Astrocyte (in vitro differentiated cells and primary cell): ENCODE results near the gene TRPM3. TPM values are rescaled to one million over a fixed set of nuclear protein-coding genes. Genes with fewer than 3 reads are reported as not detected.
A peak's percentile ranks its signal among the peaks of the same experiment; 100 is the strongest.

Source experiments
- DNase-seq: peaks from one replicate; pipeline ENCODE4 v3.0.0-alpha.2; 2010; ENCODE audit warnings: low read depth
- FAIRE-seq: peaks from 2 replicates; lab custom pipeline; 2011; peaks lifted over from hg19 to GRCh38; lab: Jason Lieb, UNC
- H2AFZ ChIP-seq: 2 replicates; pipeline ENCODE4 v1.6.0; 2012; ENCODE audit warnings: low read depth, low read length, inconsistent platforms
- H3K27ac ChIP-seq: 2 replicates; pipeline ENCODE4 v1.5.1; 2011; ENCODE audit warnings: low read depth, low read length, inconsistent platforms
- H3K27me3 ChIP-seq: 2 replicates; pipeline ENCODE4 v1.6.0; 2011; ENCODE audit warnings: low read length, inconsistent platforms; ENCODE audit not compliant: insufficient read depth
- H3K36me3 ChIP-seq: 2 replicates; pipeline ENCODE4 v1.5.1; 2011; ENCODE audit warnings: low read length, inconsistent platforms; ENCODE audit not compliant: insufficient read depth
- H3K4me1 ChIP-seq: 2 replicates; pipeline ENCODE4 v1.5.1; 2011; ENCODE audit warnings: low read length, inconsistent platforms; ENCODE audit not compliant: insufficient read depth
- H3K4me2 ChIP-seq: 2 replicates; pipeline ENCODE4 v1.6.0; 2012; ENCODE audit warnings: low read length, inconsistent platforms
- H3K4me3 ChIP-seq: 2 replicates; pipeline ENCODE4 v1.5.1; 2011; ENCODE audit warnings: low read depth, mild to moderate bottlenecking, low read length, inconsistent platforms; ENCODE audit not compliant: insufficient read depth
- H3K79me2 ChIP-seq: 2 replicates; pipeline ENCODE4 v1.6.0; 2012; ENCODE audit warnings: mild to moderate bottlenecking, low read length, inconsistent platforms; ENCODE audit not compliant: insufficient read depth
- H3K9ac ChIP-seq: 2 replicates; pipeline ENCODE4 v1.6.0; 2012; ENCODE audit warnings: mild to moderate bottlenecking, low read length, inconsistent platforms
- H3K9me3 ChIP-seq: 2 replicates; pipeline ENCODE4 v1.5.1; 2012; ENCODE audit warnings: low read depth, mild to moderate bottlenecking, low read length, inconsistent platforms; ENCODE audit not compliant: insufficient read depth
- H4K20me1 ChIP-seq: 2 replicates; pipeline ENCODE4 v1.6.0; 2012; ENCODE audit warnings: low read length, inconsistent platforms; ENCODE audit not compliant: insufficient read depth
- H3K27ac Mint-ChIP-seq: one replicate; pipeline ENCODE4 v1.8.0; 2021; ENCODE audit warnings: mild to moderate bottlenecking, mixed read lengths; ENCODE audit not compliant: unreplicated experiment
- H3K27me3 Mint-ChIP-seq: one replicate; pipeline ENCODE4 v1.8.0; 2021; ENCODE audit warnings: low read depth, mixed read lengths; ENCODE audit not compliant: unreplicated experiment
- H3K36me3 Mint-ChIP-seq: one replicate; pipeline ENCODE4 v1.8.0; 2021; ENCODE audit warnings: low read depth, mixed read lengths; ENCODE audit not compliant: unreplicated experiment
- H3K4me1 Mint-ChIP-seq: one replicate; pipeline ENCODE4 v1.8.0; 2021; ENCODE audit warnings: low read depth, mixed read lengths; ENCODE audit not compliant: unreplicated experiment
- H3K4me3 Mint-ChIP-seq: one replicate; pipeline ENCODE4 v1.8.0; 2021; ENCODE audit warnings: mild to moderate bottlenecking, moderate library complexity, mixed read lengths; ENCODE audit not compliant: unreplicated experiment
- H3K9me3 Mint-ChIP-seq: one replicate; pipeline ENCODE4 v1.8.0; 2021; ENCODE audit warnings: mild to moderate bottlenecking, mixed read lengths; ENCODE audit not compliant: unreplicated experiment
- EZH2 ChIP-seq: IDR thresholded peaks from 2 replicates; pipeline ENCODE4 v1.6.1; 2012; ENCODE audit warnings: mild to moderate bottlenecking, low read length, inconsistent platforms; ENCODE audit not compliant: insufficient read depth
- total RNA-seq: library from RNA; stranded (reverse); gene quantifications from 2 replicates; pipeline ENCODE4 v1.2.1, GENCODE V29; 2021
- TF ChIP-seq, protein P1 (sequence below): IDR thresholded peaks from 2 replicates; pipeline ENCODE4 v1.5.1; 2011; ENCODE audit warnings: low read depth, mild to moderate bottlenecking, inconsistent platforms, low read length, moderate library complexity; ENCODE audit not compliant: insufficient read depth

TRPM3 gene
- total RNA-seq, 1 donor from 2014 or later, result 0.14 TPM

DNA sequence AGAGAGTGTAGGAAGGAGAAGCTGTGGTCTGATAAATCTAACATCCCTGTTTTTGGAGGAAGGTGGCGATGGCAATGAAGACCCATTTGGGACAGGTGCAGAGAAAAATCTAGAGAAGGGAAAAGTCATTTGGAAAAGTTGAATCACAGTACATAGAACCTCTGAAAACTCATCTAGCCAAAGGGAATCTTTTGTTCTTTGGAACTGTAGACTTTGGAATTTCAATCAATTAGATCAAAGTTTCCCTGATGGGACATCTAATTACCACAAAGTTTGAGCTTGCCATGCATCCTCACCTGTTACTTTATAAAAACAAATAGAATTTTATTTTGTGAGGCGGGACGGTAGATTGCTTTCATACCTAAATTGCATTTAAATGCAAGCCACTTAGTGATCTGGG is 294.9 kb downstream of the TRPM3 start:
- H3K27ac ChIP-seq, result no peak overlapping the region
- H3K36me3 Mint-ChIP-seq, result no peaks in the 10 kb centered on the region
- no peak overlapping the region for H3K9ac ChIP-seq
- H3K36me3 ChIP-seq, result no peaks in the 10 kb centered on the region
- FAIRE-seq (no peak), DNase-seq (no peak)
- no peaks in the 10 kb centered on the region for H3K27me3 ChIP-seq
- no peaks in the 10 kb centered on the region for H3K4me1 ChIP-seq
- H3K4me3 Mint-ChIP-seq, result no peak overlapping the region
- no peaks in the 10 kb centered on the region for H3K9me3 Mint-ChIP-seq
- H3K4me3 ChIP-seq, result no peak overlapping the region
- H4K20me1 ChIP-seq, result no peaks in the 10 kb centered on the region
- H3K9me3 ChIP-seq, result no peaks in the 10 kb centered on the region
- no peak overlapping the region for H3K4me2 ChIP-seq
- peaks cover 4% of the 10 kb centered on the region for H3K4me1 Mint-ChIP-seq
- H3K27me3 Mint-ChIP-seq, result no peaks in the 10 kb centered on the region
- no peak overlapping the region for H2AFZ ChIP-seq
- H3K27ac Mint-ChIP-seq, result no peak overlapping the region
- TF ChIP-seq EZH2, result no peak
- TF ChIP-seq, protein P1, sequence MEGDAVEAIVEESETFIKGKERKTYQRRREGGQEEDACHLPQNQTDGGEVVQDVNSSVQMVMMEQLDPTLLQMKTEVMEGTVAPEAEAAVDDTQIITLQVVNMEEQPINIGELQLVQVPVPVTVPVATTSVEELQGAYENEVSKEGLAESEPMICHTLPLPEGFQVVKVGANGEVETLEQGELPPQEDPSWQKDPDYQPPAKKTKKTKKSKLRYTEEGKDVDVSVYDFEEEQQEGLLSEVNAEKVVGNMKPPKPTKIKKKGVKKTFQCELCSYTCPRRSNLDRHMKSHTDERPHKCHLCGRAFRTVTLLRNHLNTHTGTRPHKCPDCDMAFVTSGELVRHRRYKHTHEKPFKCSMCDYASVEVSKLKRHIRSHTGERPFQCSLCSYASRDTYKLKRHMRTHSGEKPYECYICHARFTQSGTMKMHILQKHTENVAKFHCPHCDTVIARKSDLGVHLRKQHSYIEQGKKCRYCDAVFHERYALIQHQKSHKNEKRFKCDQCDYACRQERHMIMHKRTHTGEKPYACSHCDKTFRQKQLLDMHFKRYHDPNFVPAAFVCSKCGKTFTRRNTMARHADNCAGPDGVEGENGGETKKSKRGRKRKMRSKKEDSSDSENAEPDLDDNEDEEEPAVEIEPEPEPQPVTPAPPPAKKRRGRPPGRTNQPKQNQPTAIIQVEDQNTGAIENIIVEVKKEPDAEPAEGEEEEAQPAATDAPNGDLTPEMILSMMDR, result no peak
- no peaks in the 10 kb centered on the region for H3K79me2 ChIP-seq

DNA sequence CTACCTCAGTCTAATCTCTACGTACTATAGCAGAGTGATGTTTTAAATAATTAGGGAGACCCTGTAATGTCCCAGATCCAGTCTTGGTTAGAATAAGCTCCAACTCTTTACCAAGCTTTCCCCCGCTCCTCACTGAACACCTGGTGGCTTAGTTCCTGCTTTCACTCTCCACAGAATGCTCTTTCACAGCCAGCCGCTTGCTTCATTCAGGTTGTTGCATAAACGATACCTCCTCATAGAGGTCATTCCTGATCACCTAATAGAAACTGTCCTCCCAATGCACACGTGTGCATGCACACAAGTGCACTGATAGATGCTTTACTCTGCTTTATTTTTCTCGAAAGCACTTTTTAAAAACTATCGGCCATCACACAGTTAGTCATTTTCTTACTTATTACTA is 298.1 kb downstream of the TRPM3 start:
- Histone ChIP-seq H4K20me1 (no peaks in the 10 kb centered on the region), H3K9me3 (no peaks in the 10 kb centered on the region), H2AFZ (no peak overlapping the region), H3K27me3 (no peaks in the 10 kb centered on the region), H3K4me1 (no peaks in the 10 kb centered on the region), H3K36me3 (no peaks in the 10 kb centered on the region), H3K9ac (no peak overlapping the region), H3K4me2 (no peak overlapping the region), H3K27ac (no peak overlapping the region), H3K4me3 (no peak overlapping the region), H3K79me2 (no peaks in the 10 kb centered on the region)
- H3K9me3 Mint-ChIP-seq, result no peaks in the 10 kb centered on the region
- no peak overlapping the region for H3K27ac Mint-ChIP-seq
- TF ChIP-seq, protein P1, result no peak
- TF ChIP-seq EZH2, result no peak
- no peak for DNase-seq
- no peaks in the 10 kb centered on the region for H3K27me3 Mint-ChIP-seq
- no peak overlapping the region for H3K4me3 Mint-ChIP-seq
- H3K4me1 Mint-ChIP-seq, result peaks cover 4% of the 10 kb centered on the region
- no peaks in the 10 kb centered on the region for H3K36me3 Mint-ChIP-seq
- FAIRE-seq, result no peak

DNA sequence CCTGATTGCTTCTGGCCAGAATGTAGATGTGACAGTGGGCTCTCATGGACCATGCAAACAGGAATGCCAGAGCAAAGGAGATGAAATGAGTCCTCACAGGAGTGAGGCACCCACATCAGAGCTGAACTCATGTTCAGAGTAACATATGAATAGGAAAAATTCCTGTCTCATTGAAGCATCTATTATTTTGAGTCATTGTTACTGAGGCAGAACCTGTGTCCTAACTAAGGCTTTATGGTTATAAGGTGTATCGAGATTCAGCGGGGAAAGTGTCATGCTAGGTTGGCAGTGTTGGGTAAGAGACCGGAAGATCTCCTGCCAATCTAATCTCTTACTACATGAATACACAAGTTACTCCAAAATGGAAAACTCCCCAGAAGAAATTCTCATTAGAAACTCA is 304.1 kb downstream of the TRPM3 start:
- Histone ChIP-seq H3K27ac (no peak overlapping the region), H3K4me1 (no peaks in the 10 kb centered on the region), H3K9ac (no peak overlapping the region), H3K4me3 (no peak overlapping the region), H4K20me1 (no peaks in the 10 kb centered on the region), H2AFZ (peak overlapping the region; percentile 29), H3K4me2 (no peak overlapping the region), H3K27me3 (no peaks in the 10 kb centered on the region), H3K9me3 (no peaks in the 10 kb centered on the region), H3K79me2 (no peaks in the 10 kb centered on the region), H3K36me3 (no peaks in the 10 kb centered on the region)
- TF ChIP-seq, protein P1, result no peak
- no peak overlapping the region for H3K27ac Mint-ChIP-seq
- FAIRE-seq (no peak), DNase-seq (no peak)
- H3K27me3 Mint-ChIP-seq, result no peaks in the 10 kb centered on the region
- H3K4me3 Mint-ChIP-seq, result no peak overlapping the region
- H3K4me1 Mint-ChIP-seq, result peaks cover 4% of the 10 kb centered on the region
- H3K9me3 Mint-ChIP-seq, result no peaks in the 10 kb centered on the region
- no peaks in the 10 kb centered on the region for H3K36me3 Mint-ChIP-seq
